ENCODE results near the gene SEPTIN8. TPM values are rescaled to one million over a fixed set of nuclear protein-coding genes. Genes with fewer than 3 reads are reported as not detected.
A peak's percentile ranks its signal among the peaks of the same experiment; 100 is the strongest.

SEPTIN8 gene
- total and polyA plus RNA-seq, 4 experiments from 2014 or later, result 1.1 to 13.8 (median 8.0) TPM

DNA sequence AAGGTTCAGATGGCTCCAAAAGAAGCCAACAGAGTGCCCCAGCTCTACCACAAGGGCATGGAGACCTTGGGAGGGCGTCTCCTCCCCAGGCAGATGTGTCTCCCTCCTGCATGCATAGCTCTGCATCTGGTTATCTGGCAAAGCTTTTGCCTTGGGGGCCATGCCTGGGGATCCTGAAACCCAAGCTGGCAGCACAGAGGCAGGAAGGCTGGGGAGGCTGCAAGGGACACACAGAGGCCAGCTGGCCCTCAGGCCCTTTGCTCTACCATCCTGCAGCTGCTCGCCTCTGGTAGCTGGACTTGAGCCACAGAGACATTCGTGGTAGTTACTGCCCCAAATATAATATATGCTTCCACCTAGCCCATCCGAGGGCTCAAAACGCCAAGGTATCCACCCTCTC lies 3.9 kb downstream of the SEPTIN8 start:
- Histone ChIP-seq H3K36me3 (ENCODE audit: insufficient read depth, low read length) (no peaks in the 10 kb centered on the region), H3K9me3 (ENCODE audit: control insufficient read depth in 1 of 2, low read length in 2 of 2) (no peaks in the 10 kb centered on the region), H3K4me1 (ENCODE audit: insufficient read depth, low read length) (peaks cover 21% of the 10 kb centered on the region), H3K27me3 (ENCODE audit: insufficient read depth, low read length) (no peaks in the 10 kb centered on the region), H3K4me3 (ENCODE audit: low read length in 2 of 2) (no peak overlapping the region), H3K27ac (ENCODE audit: low read depth, low read length) (no peak overlapping the region)
- Mint-ChIP-seq H3K4me1 (peaks cover 10 to 25% (median 13%) of the 10 kb centered on the region in 4 donors), H3K27ac (no peak overlapping the region), H3K36me3 (peaks cover 0 to 1% of the 10 kb centered on the region in 2 donors), H3K27me3 (no peaks in the 10 kb centered on the region), H3K4me3 (no peak overlapping the region), H3K9me3 (no peaks in the 10 kb centered on the region)
- ChIA-PET POLR2A (ENCODE audit: partially characterized antibody) (interaction anchor here (1.0 kb wide), 2 partner anchors 10 to 26 kb away, joined by 3 to 4 read pairs; partner anchors contain the start of gene CCNI2), CTCF (ENCODE audit: partially characterized antibody) (no interaction called here)
- intact Hi-C loops (cut with micrococcal nuclease), result no loop called here
- no peak for DNase-seq

DNA sequence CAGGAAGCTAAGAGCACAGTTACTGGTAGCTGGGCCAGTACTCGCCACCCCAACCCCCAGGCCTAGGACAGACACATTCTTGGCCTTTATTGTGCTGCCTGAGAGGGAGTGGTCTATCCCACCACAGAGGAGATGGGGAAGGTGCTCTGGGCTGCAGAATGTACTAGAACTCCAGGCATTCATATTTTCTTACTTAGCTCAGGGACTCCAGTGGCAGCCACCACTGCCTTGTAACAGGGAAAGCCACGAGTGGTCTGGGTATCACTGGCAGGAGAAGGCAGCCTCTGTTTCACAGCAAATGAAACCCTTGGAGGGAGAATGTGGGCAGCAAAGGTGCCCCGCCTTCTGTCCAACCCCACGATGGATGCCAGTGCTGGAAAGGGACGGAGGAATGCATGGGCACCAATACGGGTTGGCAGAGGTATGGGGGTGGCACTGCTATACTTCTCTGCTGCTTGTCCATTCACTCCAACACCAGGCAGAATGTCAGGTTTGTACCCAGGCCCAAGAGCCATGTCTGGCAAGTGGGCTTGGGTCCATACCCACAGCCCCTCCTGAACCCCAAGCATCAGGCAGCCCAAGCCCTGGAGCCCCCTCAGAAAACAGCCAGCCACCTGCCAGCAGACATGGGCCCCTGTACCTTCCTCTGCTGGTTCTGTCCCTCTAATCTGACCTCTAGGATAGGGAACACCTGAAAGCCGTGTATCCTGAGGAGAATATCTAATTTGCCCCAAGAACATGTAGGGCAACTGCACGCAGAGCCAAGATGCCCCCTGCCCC lies 4.6 kb downstream of the SEPTIN8 start:
- Histone ChIP-seq H3K4me1 (ENCODE audit: insufficient read depth, low read length) (peaks cover 15% of the 10 kb centered on the region), H3K36me3 (ENCODE audit: insufficient read depth, low read length) (no peaks in the 10 kb centered on the region), H3K4me3 (ENCODE audit: low read length in 2 of 2) (no peak overlapping the region), H3K27ac (ENCODE audit: low read depth, low read length) (no peak overlapping the region), H3K9me3 (ENCODE audit: control insufficient read depth in 1 of 2, low read length in 2 of 2) (no peaks in the 10 kb centered on the region), H3K27me3 (ENCODE audit: insufficient read depth, low read length) (no peaks in the 10 kb centered on the region)
- Mint-ChIP-seq H3K27me3 (no peaks in the 10 kb centered on the region), H3K27ac (no peak overlapping the region), H3K36me3 (no peaks in the 10 kb centered on the region), H3K4me3 (no peak overlapping the region), H3K9me3 (no peaks in the 10 kb centered on the region), H3K4me1 (peaks cover 7 to 21% (median 9%) of the 10 kb centered on the region in 4 donors)
- intact Hi-C loops (cut with micrococcal nuclease), result no loop called here
- no peak for DNase-seq
- CTCF ChIA-PET (ENCODE audit: partially characterized antibody), result no interaction called here
- POLR2A ChIA-PET (ENCODE audit: partially characterized antibody), result no interaction called here

DNA sequence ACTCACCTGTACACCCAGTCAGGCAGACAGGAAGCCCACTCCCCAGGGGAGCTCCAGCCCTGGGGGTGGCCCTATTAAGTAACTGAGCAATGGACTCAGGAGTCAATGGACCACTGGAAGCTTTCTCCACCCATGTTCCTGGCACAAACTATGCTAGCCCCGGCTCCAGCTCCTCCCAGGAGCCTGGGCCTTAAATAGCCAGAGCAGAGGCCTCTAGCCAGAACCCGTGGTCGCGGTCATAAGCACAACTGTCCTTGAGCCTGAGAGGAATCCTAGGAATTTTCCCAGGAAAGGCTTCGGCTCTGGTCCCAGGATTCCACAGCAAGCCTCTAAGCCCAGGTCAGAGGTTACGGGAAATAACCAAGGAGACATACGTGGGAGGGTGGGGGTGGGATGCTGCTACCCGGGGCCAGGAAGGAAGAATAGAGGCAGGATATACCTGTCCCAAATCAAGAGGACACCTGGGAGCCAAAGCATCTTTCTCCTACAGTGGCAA lies 5.5 kb downstream of the SEPTIN8 start:
- CTCF ChIA-PET (ENCODE audit: partially characterized antibody), result no interaction called here
- intact Hi-C loops (cut with micrococcal nuclease), result no loop called here

DNA sequence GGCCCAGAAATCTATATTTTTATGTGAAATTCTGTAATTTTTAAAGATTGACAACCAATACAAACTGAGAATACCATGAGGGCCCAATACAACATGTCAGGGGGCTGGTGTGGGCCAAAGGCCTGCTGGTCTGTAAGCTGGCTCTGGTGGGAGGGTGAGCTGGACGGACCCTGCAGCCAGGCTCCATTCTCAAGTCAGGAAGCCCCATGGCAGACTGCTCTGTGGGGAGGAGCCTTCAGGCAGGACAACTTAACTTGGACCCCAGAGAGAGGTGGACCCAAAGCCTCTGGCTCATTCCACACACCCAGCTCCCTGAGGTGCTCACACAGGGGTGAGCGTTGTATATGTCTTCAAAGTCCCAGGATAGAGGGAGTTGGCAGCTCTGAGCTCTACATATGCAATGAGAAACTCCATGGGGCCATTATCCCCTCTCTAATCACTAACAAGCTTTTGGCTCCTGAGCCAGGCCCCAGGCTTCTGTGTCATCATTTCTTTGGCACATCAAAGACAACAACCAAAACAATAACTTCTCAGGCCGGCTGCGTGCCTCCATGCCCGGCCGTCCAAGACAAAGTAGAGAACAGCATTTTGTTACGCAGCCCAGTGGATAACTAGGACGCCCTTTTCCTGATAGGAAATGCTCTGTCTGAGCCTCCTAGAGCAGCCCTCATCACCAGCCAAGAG lies 6.4 kb downstream of the SEPTIN8 start:
- CTCF ChIA-PET (ENCODE audit: partially characterized antibody), result no interaction called here
- no peak for DNase-seq

More for the DNA sequence above, 5.5 kb downstream of the SEPTIN8 start:
- H3K27me3 ChIP-seq (ENCODE audit: insufficient read depth, low read length), result no peaks in the 10 kb centered on the region
- H3K36me3 Mint-ChIP-seq, result no peaks in the 10 kb centered on the region
- POLR2A ChIA-PET (ENCODE audit: partially characterized antibody), result no interaction called here
- DNase-seq, result no peak
- H3K4me3 ChIP-seq (ENCODE audit: low read length in 2 of 2), result no peak overlapping the region
- H3K4me1 ChIP-seq (ENCODE audit: insufficient read depth, low read length), result peaks cover 13% of the 10 kb centered on the region
- H3K27ac ChIP-seq (ENCODE audit: low read depth, low read length), result no peak overlapping the region
- no peak overlapping the region for H3K4me3 Mint-ChIP-seq
- no peaks in the 10 kb centered on the region for H3K27me3 Mint-ChIP-seq
- H3K9me3 Mint-ChIP-seq, result no peaks in the 10 kb centered on the region
- no peaks in the 10 kb centered on the region for H3K9me3 ChIP-seq (ENCODE audit: control insufficient read depth in 1 of 2, low read length in 2 of 2)
- no peaks in the 10 kb centered on the region for H3K36me3 ChIP-seq (ENCODE audit: insufficient read depth, low read length)
- no peak overlapping the region for H3K27ac Mint-ChIP-seq
- peaks cover 7 to 24% (median 9%) of the 10 kb centered on the region in 4 donors for H3K4me1 Mint-ChIP-seq

DNA sequence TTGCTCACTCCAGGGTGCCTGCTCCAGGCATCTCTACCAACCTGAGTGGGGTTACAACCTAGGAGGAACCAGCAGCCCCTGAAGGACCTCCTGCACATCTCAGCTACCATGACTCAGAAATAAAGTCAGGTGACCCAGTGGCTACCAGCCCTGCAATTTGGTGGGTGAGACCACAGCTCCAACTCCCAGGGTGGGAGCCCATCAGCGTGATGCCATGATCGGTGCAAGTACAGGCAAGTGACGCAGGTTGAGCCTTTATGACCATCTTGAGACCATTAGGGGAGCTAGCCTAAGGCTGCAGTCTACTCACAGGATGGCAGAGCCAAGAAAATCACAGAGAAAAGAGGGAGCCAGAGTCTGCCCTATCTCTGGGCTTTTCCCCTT lies 8.6 kb downstream of the SEPTIN8 start:
- no peaks in the 10 kb centered on the region for H3K4me1 ChIP-seq (ENCODE audit: insufficient read depth, low read length)
- no peaks in the 10 kb centered on the region for H3K27me3 ChIP-seq (ENCODE audit: insufficient read depth, low read length)
- H3K9me3 Mint-ChIP-seq, result no peaks in the 10 kb centered on the region
- intact Hi-C loops (cut with micrococcal nuclease), result no loop called here
- DNase-seq, result no peak
- no peaks in the 10 kb centered on the region for H3K27me3 Mint-ChIP-seq
- peaks cover 0 to 5% of the 10 kb centered on the region in 2 donors for H3K36me3 Mint-ChIP-seq
- H3K4me1 Mint-ChIP-seq, result peaks cover 0 to 5% (median 0%) of the 10 kb centered on the region in 4 donors
- H3K4me3 Mint-ChIP-seq, result no peak overlapping the region
- H3K27ac ChIP-seq (ENCODE audit: low read depth, low read length), result no peak overlapping the region
- no peak overlapping the region for H3K4me3 ChIP-seq (ENCODE audit: low read length in 2 of 2)
- H3K27ac Mint-ChIP-seq, result no peak overlapping the region
- peaks cover 8% of the 10 kb centered on the region for H3K36me3 ChIP-seq (ENCODE audit: insufficient read depth, low read length)
- CTCF ChIA-PET (ENCODE audit: partially characterized antibody), result no interaction called here
- H3K9me3 ChIP-seq (ENCODE audit: control insufficient read depth in 1 of 2, low read length in 2 of 2), result no peaks in the 10 kb centered on the region
- POLR2A ChIA-PET (ENCODE audit: partially characterized antibody), result no interaction called here

More for the DNA sequence above, 6.4 kb downstream of the SEPTIN8 start:
- Histone ChIP-seq H3K4me1 (ENCODE audit: insufficient read depth, low read length) (peaks cover 4% of the 10 kb centered on the region), H3K9me3 (ENCODE audit: control insufficient read depth in 1 of 2, low read length in 2 of 2) (no peaks in the 10 kb centered on the region), H3K27ac (ENCODE audit: low read depth, low read length) (no peak overlapping the region), H3K27me3 (ENCODE audit: insufficient read depth, low read length) (no peaks in the 10 kb centered on the region), H3K36me3 (ENCODE audit: insufficient read depth, low read length) (no peaks in the 10 kb centered on the region), H3K4me3 (ENCODE audit: low read length in 2 of 2) (no peak overlapping the region)
- Mint-ChIP-seq H3K4me3 (no peak overlapping the region), H3K36me3 (no peaks in the 10 kb centered on the region), H3K27ac (no peak overlapping the region), H3K4me1 (peaks cover 4 to 15% (median 5%) of the 10 kb centered on the region in 4 donors), H3K9me3 (no peaks in the 10 kb centered on the region), H3K27me3 (no peaks in the 10 kb centered on the region)
- intact Hi-C loops (cut with micrococcal nuclease), result no loop called here
- POLR2A ChIA-PET (ENCODE audit: partially characterized antibody), result no interaction called here

DNA sequence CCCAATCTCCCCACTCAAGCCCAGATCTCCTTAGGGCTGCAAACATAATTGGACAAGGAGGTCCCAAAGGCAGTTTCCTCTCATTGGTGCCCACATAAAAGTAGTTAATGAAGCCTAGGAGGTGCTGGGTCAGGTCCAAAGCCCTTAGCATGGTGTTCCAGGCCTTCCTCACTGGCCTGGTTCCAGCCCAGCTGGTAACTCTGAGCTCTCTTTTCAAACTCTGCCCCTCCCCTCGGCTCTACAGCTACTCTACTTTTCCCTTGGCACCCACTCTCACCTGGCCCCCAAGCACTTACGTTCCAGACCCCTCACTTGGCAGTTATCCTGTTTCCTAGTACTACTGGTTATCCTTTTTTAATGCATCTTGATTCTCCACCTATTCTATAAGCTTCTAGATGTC lies 9.9 kb downstream of the SEPTIN8 start:
- Histone ChIP-seq H3K27ac (ENCODE audit: low read depth, low read length) (no peak overlapping the region), H3K4me3 (ENCODE audit: low read length in 2 of 2) (no peak overlapping the region), H3K4me1 (ENCODE audit: insufficient read depth, low read length) (no peaks in the 10 kb centered on the region), H3K9me3 (ENCODE audit: control insufficient read depth in 1 of 2, low read length in 2 of 2) (no peaks in the 10 kb centered on the region), H3K36me3 (ENCODE audit: insufficient read depth, low read length) (peaks cover 12% of the 10 kb centered on the region), H3K27me3 (ENCODE audit: insufficient read depth, low read length) (no peaks in the 10 kb centered on the region)
- DNase-seq, result no peak
- ChIA-PET POLR2A (ENCODE audit: partially characterized antibody) (no interaction called here), CTCF (ENCODE audit: partially characterized antibody) (no interaction called here)
- Mint-ChIP-seq H3K27ac (peak overlapping the region in 2 of 7 donors; percentile 0 to 45), H3K4me3 (no peak overlapping the region), H3K4me1 (peaks cover 0 to 5% (median 0%) of the 10 kb centered on the region in 4 donors), H3K9me3 (no peaks in the 10 kb centered on the region), H3K27me3 (no peaks in the 10 kb centered on the region), H3K36me3 (peaks cover 0 to 8% of the 10 kb centered on the region in 2 donors)
- intact Hi-C loops (cut with micrococcal nuclease), result no loop called here

GRCh38 chr5:132766806-132767055 lies 10.3 kb downstream of the SEPTIN8 start:
- Mint-ChIP-seq H3K9me3 (no peaks in the 10 kb centered on the region), H3K4me1 (peaks cover 0 to 5% (median 0%) of the 10 kb centered on the region in 4 donors), H3K27ac (peak overlapping the region in 3 of 7 donors; percentile 12 to 79 (median 45)), H3K27me3 (no peaks in the 10 kb centered on the region), H3K36me3 (peaks cover 0 to 8% of the 10 kb centered on the region in 2 donors), H3K4me3 (no peak overlapping the region)
- Histone ChIP-seq H3K27ac (ENCODE audit: low read depth, low read length) (no peak overlapping the region), H3K4me3 (ENCODE audit: low read length in 2 of 2) (no peak overlapping the region), H3K36me3 (ENCODE audit: insufficient read depth, low read length) (peaks cover 12% of the 10 kb centered on the region), H3K4me1 (ENCODE audit: insufficient read depth, low read length) (no peaks in the 10 kb centered on the region), H3K9me3 (ENCODE audit: control insufficient read depth in 1 of 2, low read length in 2 of 2) (no peaks in the 10 kb centered on the region), H3K27me3 (ENCODE audit: insufficient read depth, low read length) (no peaks in the 10 kb centered on the region)
- no peak for DNase-seq
- ChIA-PET POLR2A (ENCODE audit: partially characterized antibody) (no interaction called here), CTCF (ENCODE audit: partially characterized antibody) (no interaction called here)
- intact Hi-C loops (cut with micrococcal nuclease), result no loop called here

Measured in CD4-positive, alpha-beta memory T cell (primary cell).